HL-60 (cell line): ENCODE measurements around the gene HDAC9.

Source experiments
- DNase-seq, 2 experiments: peaks; one replicate each; pipeline ENCODE4 v3.0.0-alpha.2; 2010 to 2020; ENCODE audit warnings: low read depth in 1 of 2, low spot score in 1 of 2
- H3K27ac ChIP-seq: fragments of 250-450 bp; sonication (Bioruptor Pico); replicated peaks from 2 replicates; pipeline ENCODE4 v1.5.1; 2020; ENCODE audit warnings: mild to moderate bottlenecking, moderate library complexity
- H3K27me3 ChIP-seq: fragments of 250-450 bp; sonication (Bioruptor Pico); 2 replicates; pipeline ENCODE4 v1.5.1; 2021; ENCODE audit warnings: mild to moderate bottlenecking, moderate library complexity; ENCODE audit not compliant: insufficient read depth, poor library complexity, severe bottlenecking
- H3K4me3 ChIP-seq: replicated peaks from 2 replicates; pipeline ENCODE4 v1.5.1; 2011; ENCODE audit warnings: mild to moderate bottlenecking, control low read depth, low read length; ENCODE audit not compliant: insufficient read depth
- GABPA ChIP-seq: IDR thresholded peaks from 2 replicates; pipeline ENCODE4 v1.6.1; 2012; ENCODE audit warnings: low read depth
- POLR2AphosphoS5 ChIP-seq: IDR thresholded peaks from 2 replicates; pipeline ENCODE4 v1.6.1; 2012; ENCODE audit warnings: low read depth
- REST ChIP-seq: IDR thresholded peaks from 2 replicates; pipeline ENCODE4 v1.6.1; 2012; ENCODE audit warnings: low read depth; ENCODE audit not compliant: insufficient replicate concordance
- SPI1 ChIP-seq: IDR thresholded peaks from 2 replicates; pipeline ENCODE4 v1.6.1; 2012; ENCODE audit warnings: low read depth, mild to moderate bottlenecking, borderline replicate concordance
- TF ChIP-seq, protein P1 (sequence below): IDR thresholded peaks from one replicate; pipeline ENCODE4 v1.5.1; 2011; ENCODE audit warnings: low read length, control low read depth, inconsistent platforms; ENCODE audit not compliant: insufficient read depth

The HDAC9 gene

GRCh38 chr7:18575622-18576572, 80.3 kb downstream of the HDAC9 start:
- TF ChIP-seq POLR2AphosphoS5 (no peak), GABPA (no peak), SPI1 (no peak), REST (no peak)
- TF ChIP-seq, protein P1, sequence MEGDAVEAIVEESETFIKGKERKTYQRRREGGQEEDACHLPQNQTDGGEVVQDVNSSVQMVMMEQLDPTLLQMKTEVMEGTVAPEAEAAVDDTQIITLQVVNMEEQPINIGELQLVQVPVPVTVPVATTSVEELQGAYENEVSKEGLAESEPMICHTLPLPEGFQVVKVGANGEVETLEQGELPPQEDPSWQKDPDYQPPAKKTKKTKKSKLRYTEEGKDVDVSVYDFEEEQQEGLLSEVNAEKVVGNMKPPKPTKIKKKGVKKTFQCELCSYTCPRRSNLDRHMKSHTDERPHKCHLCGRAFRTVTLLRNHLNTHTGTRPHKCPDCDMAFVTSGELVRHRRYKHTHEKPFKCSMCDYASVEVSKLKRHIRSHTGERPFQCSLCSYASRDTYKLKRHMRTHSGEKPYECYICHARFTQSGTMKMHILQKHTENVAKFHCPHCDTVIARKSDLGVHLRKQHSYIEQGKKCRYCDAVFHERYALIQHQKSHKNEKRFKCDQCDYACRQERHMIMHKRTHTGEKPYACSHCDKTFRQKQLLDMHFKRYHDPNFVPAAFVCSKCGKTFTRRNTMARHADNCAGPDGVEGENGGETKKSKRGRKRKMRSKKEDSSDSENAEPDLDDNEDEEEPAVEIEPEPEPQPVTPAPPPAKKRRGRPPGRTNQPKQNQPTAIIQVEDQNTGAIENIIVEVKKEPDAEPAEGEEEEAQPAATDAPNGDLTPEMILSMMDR = no peak
- Histone ChIP-seq H3K4me3 (no peak overlapping the region), H3K27me3 (no peaks in the 10 kb centered on the region), H3K27ac (no peak overlapping the region)
- no peak for DNase-seq

DNA sequence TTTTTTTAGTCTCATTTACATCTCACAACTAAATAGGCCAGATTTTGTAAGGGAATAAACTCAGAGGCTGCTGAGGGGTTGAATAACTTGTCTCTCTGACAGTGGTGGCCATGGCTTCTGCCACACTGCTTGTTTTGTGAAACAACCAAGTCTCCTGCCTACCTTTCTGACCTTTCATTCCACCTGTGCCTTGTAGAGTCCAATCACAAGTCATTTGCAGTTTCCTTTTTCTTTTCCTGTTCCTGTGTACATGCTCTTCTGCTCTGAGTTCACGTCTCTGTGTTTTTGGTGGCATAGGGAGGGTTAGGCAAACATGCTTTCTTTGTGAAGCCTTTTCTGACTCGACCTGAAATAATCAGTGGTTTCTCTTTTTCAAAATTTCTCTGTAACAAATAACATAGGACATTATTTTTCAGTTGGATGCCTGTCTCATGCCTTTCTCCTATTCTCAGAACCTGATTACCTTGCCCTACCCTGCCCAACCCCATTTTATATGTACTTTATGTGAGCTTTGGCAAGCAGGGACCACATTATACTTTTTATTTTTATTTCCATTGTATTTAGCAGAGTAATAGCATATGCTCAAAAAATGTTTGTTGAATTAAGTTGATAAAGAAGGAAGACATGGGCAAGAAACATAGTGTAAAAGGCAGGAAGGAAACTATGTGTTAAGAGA, 81.7 kb downstream of the HDAC9 start:
- no peak for DNase-seq

More for the DNA sequence above, 81.7 kb downstream of the HDAC9 start:
- Histone ChIP-seq H3K4me3 (no peak overlapping the region), H3K27ac (no peak overlapping the region), H3K27me3 (no peaks in the 10 kb centered on the region)
- TF ChIP-seq REST (no peak), POLR2AphosphoS5 (no peak), SPI1 (no peak), GABPA (no peak)
- TF ChIP-seq, protein P1 = no peak
